GM19463 (cell line): Measurements from ENCODE around the gene ANGPTL7.
"Not testable (repeated sequence)": the region's sequence is repeated elsewhere in the genome, so short reads cannot be mapped to it uniquely, and the experiment has no call there.

ENCODE experiments used
- ATAC-seq: cut with Tn5 transposase; IDR thresholded peaks from one replicate; pipeline ENCODE4 v1.9.1; 2021; ENCODE audit warnings: mild to moderate bottlenecking, moderate library complexity; ENCODE audit not compliant: unreplicated experiment

ANGPTL7 gene, protein sequence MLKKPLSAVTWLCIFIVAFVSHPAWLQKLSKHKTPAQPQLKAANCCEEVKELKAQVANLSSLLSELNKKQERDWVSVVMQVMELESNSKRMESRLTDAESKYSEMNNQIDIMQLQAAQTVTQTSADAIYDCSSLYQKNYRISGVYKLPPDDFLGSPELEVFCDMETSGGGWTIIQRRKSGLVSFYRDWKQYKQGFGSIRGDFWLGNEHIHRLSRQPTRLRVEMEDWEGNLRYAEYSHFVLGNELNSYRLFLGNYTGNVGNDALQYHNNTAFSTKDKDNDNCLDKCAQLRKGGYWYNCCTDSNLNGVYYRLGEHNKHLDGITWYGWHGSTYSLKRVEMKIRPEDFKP

DNA sequence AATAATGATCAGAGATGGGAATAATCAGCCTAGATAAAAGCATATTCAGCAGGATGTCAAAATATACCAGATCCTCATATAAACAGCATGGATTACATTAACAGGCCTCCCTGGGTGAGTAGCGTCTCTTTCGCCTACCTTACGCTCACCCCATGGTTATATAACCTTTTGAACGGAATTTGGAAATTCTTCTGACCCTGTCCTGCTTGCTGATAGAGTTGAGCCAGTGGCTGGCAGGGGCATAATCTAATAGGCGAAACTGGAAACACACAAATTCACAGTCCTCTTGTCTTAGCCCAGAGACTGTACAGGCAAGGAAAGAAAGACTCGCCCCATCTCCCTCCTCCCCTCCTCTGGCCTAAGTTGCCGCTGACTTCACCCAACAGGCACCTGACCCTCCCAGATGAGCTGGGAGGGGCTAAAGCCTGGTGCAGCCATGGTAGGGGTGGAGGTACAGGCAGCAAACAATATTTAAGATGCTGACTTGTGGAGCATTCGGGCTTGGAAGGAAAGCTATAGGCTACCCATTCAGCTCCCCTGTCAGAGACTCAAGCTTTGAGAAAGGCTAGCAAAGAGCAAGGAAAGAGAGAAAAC is at the start of gene ANGPTL7:
Gene ANGPTL7 (plus strand): TSS at position 498 of the 594 bp plus-strand sequence. CDS start 225 bp downstream, outside the sequence.
- no peak for ATAC-seq

DNA sequence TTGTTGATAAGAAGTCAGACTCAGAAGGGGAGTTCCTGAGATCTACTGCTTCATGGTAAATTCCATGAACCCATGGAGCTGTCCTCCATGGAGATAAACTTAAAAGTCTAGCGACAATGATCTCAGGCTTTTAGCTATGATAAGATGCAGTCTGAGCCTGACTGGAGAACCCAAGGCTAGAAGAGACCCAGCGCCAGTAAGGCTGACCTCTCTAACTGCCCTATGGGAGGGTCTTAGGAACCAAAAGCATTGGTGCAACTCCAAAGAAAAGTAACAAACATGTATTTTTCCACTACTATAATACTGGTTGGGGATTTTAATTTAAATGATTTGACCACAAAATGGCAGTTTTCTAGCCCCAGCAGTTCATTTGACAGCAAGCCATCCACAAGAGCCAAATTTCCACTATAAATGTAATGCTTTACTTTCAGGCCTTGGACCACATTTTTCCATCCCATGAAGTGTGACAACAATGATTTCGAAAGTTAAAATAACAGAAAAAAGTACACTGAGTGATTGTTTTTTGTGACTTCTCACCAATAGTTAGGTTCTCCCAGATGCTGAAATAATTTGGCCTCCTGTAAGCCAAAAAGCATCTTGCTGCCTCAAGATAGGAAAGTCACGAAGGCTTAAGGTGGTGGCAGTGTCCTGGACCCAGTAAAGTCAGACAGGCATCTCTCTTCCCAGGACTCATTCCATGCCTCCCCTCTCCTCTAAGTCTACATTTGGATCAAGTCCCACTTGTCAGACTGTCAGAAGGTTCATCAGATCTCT is 46.4 kb upstream of the ANGPTL7 start:
- no peak for ATAC-seq

DNA sequence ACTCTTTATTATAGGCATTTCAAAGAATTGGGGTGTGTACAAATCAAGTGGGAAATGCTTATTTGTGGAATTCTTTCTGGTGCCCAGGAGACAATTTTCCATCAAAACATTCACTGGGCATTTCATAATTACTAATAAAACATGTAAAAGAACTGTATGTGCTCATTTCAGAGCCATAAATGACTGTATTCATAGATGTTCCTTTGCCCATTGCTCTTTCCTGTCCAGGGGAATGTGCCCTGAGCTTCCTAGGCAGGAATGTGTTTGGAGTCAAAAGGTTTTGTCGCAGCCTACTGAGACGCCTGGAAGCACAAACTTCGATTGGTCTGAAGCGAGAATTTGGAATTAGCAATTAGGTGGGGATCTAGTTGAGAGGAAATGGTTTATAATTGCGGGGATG is 45.8 kb upstream of the ANGPTL7 start:
- ATAC-seq = no peak

DNA sequence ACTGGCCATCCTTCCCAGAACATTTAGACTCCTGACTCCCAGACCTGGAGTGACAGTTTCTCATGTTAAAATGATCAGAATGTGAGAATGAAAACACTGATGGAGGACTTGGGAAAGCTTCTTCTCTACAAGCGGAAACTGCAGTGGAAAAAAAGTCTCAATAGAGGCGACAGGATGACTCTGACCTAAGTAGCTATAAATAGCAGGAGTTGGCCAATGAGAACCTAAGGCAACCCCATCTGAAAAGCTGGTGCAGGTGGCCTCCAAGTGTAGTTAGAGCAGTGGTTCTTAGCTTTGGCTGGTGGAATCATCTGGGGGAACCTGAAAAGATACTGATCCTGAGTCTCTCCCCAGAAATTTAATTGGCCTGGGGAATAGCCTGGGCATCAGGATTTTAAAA is 45.2 kb upstream of the ANGPTL7 start:
- ATAC-seq = no peak

DNA sequence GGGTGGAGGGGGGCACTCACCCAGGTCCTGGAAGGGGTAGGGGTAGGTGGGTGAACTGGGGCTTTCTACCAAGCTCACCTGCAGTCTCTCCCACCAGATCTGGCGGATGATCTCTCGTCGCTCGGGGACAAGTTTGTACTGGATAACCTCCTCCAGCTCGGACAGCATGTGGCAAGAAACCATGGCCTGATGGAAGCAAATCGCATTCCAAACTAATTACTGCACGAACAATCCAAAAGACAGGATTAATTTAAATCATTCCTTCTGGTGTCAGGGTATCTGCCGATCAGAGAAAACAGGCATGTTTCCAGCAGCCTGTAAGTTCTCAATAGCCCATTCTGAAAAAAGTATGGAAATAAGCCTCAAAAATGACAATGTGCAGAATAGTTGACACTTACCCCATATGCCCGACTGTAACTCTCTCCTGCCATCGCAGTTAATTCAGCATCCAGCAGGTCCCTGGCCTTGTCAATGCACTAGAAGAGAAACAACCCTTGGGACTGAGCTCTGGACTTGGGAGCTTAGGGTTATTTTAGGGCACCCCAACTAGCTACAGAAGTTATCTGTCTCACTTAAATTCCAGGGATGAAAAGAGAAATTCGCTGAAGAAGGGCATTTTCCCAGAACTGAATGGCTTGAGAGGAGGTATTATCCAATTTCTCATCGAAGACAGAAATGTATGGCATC is 44.4 kb upstream of the ANGPTL7 start:
- ATAC-seq = no peak

DNA sequence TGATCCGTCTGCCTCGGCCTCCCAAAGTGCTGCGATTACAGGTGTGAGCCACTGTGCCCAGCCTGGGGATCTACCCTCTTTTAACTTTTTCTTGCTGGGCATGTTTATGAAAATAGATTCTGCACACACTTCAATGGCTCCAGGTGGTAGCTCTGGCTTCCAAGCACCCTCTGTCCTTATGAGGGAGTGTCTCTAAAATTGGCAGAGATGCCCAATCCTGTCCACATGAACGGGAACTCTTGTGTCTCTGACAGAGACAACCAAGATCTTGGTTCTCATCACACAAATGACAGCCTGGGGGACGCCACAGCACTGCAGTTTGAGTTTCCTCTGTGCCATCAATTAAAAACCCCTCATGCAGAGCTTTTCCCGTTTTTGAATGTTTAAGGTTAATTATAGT is 43.4 kb upstream of the ANGPTL7 start:
- no peak for ATAC-seq

DNA sequence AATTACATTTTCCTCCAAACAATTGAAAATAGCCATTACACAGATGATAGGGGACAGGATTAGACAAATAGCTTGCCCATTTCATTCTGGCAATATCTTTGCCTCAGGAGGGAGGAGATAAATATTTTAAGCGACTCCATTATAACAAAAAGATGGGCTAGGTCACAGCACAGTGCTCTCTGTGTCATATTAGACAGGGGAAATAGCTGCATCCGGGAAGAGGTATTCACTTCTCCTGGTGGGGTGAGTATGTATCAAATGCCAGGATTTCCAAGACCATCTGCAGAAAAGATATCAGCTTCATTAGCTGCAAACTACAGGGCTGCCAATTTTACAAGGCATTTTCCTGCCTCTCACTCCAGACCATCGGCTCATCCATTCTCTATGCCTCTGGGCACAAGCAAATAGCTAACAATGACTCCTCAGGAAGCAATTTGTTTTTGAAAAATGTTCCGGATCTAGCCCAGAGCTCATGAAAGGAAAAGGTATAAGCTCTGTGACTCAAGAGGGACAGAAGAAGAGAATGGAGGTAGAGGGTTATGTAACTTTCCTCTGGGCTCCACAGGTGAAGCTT is 41.9 kb upstream of the ANGPTL7 start:
- no peak for ATAC-seq

DNA sequence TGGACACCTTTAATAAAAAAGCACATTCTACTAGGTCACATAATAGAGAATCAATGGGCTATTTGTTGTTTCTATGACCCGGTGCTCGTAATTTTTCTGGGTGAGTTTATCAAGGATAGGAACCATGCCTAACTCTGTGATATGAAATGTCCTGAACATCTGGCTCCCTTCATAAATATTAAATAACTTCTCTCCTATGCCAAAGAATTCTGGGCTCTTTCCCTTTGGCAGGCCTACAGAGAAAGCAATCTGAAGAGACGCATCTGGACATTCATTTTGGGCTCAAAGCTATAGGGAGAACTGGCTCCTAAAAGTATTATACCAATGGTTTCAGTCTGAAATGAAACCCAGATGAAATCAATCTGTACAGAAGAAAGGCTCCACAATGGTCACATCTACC is 38.8 kb upstream of the ANGPTL7 start:
- no peak for ATAC-seq

DNA sequence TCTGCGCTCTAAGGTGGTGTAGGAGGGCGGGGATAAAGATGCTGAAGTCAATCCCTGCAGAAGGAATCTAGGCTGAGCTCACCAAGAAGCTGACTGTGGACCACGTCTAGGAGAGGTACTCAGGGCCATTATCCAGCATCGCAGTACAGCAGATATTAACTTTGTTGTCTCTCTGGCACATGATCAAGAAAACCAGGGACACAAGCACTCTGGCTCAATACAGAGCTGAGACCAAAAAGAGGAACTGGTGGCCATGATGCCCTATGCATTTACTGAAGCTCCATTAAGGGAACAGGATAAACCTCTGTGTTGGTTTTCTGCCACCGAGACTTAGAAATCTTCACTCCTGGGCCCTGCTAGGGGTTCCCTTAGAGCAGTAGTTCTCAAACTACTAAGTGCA is 38.0 kb upstream of the ANGPTL7 start:
- ATAC-seq = no peak

DNA sequence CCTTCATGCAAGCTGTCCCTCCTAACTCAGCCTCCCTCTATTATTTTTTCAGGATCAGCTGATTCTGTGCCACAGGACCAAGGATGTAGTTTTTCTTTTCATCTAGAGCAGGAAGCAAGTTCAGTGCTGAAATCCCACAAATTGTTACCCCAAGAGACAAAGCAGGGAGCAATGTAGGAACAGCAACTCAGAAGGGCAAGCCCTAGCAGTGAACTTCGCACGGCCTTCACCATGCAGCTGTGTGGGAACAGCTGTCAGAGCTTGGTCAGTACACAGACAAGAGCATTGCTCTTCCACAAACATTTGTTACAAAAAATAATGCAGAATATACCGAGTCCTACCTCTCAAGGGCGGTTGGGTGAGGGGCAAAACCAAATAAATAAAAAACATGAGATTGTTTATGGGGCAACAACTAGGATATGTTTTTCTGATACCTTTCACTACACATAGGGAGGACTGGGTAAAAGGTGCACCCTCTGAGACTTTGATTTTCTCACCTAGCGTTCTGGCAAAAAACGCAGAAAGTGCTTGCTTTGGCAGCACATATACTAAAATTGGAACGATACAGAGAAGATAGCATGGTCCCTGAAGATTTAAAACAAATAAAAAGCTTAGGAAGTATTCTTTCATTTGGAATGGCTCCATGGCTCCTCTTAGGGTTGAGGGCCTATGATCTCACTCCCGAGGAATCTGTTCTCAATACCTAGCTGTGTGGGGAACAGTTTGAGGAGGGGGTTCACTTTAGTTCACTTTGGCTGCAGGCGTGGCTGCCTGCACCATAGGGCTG is 37.1 kb upstream of the ANGPTL7 start:
- no peak for ATAC-seq

DNA sequence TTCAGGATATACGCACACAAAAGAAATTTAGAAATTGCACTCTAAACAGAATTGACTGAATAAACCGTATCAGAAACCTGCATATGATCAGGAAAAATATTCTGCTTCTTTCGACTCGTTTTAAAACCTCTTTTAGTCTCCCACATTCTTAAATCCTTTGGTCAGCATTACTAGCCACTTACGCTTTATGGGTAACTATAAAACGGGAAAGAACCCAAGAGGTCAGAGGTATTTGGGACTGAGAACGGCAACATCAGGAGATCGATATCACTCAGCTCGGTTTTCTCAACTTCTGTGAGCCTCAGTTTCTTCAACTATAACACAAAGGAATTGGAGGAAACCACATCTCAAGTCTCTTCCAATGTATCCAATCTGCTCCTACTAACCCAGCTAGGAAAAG is 36.4 kb upstream of the ANGPTL7 start:
- ATAC-seq = no peak

DNA sequence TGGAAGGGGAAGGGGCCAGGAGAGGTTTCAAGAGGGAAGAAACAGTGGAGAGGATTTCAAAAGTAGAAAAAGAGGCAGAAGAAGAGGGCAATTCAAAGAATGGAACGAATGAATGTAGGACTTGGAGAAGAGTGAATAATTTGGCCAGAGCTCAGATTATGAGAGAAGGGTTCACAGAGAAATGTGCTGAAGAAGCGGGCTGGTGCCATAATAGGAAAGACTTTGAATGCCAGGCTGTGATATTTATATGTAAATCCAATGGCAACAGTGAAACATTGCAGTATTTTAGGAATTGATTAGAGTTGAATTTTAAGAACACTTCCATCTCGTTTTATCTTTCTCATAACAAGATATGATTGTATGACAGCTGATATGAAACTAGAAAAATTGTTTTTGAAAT is 36.0 kb upstream of the ANGPTL7 start:
- no peak for ATAC-seq

DNA sequence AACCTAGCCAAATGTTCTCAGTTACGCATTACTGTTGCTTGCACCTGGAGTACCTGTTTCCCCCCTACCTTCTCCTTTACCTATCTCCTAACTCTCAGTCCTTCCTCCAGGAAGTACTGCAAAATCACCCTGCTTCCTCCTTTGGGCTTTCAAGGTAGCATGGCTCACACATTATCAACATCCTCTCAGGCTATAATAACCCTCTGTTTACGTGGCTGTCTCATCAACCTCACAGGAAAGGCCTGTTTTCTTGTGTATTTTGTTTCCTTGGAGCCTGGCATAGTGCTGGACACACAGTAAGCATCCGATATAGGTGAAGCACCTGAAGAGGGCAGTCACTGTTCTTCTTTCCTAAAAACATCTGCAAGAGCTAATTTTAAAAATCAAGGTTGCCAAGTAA is 32.7 kb upstream of the ANGPTL7 start:
- ATAC-seq = no peak

DNA sequence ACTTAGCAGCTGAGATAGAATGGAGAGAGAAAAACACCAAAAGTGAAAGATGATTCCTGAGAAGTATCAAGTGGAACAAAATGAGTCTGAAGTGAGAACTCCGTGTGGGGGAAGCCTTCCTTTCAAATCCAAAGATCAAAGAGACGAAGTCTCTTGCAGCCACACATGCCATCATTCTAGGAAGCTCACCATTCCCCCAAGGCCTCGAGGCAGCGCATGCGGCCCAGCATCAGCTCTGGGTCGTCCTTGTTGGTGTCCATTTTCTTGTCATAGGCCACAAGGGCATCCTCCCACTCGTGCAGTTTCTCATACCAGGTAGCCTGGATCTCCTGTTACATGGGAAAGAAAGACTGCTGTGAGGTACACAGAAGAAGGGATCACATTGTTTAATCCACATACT is 32.2 kb upstream of the ANGPTL7 start:
- no peak for ATAC-seq

DNA sequence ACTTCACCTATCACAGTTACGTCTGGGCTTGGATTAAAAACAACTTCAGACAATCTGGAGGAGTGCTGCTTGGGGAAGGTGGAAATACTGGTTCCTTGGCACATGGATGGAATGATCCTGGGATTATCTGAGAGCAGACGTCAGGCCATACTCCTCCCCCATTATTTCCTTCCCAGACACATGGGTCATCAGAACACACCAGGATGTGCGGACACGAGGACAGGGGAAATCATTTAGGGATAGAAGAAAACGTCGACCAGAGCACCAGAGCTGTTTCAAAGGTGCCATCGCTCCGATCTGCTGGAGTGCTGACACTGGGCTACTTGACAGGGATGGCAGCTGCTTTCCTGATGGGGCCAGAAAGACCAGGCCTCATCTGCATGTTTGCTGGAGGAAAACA is 31.8 kb upstream of the ANGPTL7 start:
- no peak for ATAC-seq

DNA sequence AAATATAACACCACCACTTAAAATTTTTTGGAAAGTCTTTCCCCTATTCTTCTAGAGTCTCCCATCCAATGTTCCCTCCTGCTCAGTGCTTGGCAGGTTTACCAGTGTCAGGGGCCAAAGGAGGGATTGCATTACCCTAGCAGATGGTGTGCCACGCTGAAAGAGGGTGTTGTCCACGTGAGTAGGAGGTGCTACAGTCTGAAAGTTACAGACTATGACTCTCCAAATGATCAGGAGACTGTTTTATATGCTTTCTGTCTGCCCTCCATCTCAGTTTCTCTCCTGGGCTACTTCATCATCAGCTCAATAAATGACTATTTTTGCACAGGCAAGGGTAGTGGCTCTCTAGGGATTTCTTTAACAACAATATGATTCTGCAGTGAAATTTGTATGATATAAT is 31.3 kb upstream of the ANGPTL7 start:
- no peak for ATAC-seq

DNA sequence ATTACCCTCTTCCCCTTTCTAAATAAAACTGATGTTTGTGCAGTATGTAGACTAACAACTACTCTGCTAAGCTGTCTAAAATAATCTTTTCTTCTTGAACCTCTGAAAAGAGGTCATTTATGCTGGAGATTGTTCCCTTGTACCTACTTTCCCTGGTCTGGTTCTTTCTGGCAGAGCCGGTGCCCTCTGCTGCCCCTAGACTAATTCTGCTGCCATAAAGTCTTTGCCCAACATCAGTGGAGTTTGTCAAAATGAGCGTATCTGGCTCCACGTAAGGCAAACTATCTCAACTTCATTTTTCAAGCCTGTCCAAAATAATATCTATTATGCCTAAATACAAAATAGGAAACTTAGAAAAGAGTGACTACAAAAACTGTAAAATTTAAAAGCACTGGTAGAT is 30.9 kb upstream of the ANGPTL7 start:
- no peak for ATAC-seq

DNA sequence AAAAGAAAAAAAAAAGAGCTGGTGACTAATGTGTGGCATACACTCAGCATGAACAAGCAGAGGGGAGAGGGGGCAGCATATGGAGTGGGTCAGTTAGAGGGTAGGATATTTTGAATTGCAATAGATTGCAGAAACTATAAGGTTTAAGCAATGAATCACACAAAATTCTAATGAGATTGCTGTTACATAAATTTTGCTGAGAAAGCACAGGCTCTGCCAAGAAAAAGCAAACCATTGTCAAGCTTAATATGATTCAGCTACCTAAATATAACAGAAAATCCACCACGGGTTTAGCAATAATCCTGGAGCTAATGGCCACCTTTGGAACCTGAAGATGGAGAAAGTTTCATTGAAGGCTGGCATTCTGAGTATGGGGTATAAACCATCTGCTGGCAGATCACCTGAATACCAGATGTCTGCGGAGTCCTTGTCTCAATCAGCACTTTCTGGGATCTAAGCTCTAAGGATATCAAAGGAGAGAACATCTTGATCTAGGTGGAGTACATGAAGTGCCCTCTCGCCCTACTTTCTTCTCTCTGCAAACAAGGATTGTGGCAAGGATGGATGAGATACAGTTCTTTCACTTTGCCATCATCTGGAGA is 30.3 kb upstream of the ANGPTL7 start:
- ATAC-seq = no peak

DNA sequence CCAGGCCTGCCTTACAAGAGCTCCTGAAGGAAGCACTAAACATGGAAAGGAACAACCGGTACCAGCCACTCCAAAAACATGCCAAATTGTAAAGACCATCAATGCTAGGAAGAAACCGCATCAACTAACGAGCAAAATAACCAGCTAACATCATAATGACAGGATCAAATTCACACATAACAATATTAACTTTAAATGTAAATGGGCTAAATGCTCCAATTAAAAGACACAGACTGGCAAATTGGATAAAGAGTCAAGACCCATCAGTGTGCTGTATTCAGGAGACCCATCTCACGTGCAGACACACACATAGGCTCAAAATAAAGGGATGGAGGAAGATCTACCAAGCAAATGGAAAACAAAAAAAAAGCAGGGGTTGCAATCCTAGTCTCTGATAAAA is 26.4 kb upstream of the ANGPTL7 start:
- not testable (repeated sequence) for ATAC-seq

DNA sequence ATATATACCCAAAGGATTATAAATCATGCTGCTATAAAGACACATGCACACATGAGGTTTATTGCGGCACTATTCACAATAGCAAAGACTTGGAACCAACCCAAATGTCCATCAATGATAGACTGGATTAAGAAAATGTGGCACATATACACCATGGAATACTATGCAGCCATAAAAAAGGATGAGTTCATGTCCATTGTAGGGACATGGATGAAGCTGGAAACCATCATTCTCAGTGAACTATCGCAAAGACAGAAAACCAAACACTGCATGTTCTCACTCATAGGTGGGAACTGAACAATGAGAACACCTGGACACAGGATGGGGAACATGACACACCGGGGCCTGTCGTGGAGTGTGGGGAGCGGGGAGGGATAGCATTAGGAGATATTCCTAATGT is 22.4 kb upstream of the ANGPTL7 start:
- ATAC-seq = not testable (repeated sequence)
